Measurements from ENCODE around the gene KRTAP12-2. TPM values are rescaled to one million over a fixed set of nuclear protein-coding genes. Genes with fewer than 3 reads are reported as not detected.

Gene KRTAP12-2
- total RNA-seq, 3 donors from 2014 or later, result not detected

DNA sequence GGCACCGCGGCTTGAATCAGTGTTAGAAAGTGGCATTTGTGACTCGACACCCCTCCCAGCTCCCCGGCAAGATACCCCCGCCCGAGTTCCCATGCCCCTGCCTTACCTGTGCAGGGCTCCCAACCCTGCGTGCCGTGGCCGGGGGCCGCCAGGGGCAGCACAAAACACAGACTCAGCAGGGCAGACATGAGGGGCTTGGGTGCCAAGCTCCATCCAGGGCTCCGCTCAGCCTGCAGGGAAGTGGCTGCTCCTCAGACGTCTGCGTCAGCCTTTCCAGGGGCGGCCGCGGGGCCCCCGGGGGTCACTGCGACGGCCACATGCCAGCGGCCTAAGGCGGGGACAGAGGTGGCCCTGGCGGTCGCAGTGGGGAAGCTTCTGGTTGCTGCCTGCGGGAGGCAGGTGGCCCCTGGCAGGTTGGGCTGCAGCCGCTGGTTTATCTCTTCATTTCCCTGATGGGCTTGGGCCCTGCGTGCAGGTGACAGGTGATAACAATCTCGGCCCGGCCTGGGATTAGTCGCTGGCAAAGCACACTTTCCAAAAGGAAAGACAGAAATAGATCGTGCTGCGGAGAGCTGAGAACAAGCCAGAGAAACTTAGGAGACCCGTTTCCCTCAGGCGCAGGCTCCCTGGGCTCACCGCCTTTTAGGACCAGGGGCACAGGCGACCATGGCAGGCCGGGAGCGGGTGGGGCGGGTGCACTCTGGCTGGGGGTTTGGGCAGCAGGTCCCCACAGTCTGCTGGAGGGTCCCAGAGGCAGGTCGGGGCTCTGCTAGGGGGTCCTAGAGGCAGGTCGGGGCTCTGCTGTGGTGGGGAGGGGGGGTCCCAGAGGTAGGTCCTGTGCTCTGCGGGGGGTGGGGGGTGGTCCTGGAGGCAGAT lies 44.8 kb upstream of the KRTAP12-2 start, which contains the start of gene TSPEAR:
Gene TSPEAR (minus strand): TSS at position 246 of the 876 bp plus-strand sequence. CDS start 58 bp downstream, at position 188.
- intact Hi-C loops (cut with DNase I; ENCODE audit: low total_unique reads), result no loop called here
- Histone ChIP-seq H3K27me3 (peaks cover 5 to 88% of the 10 kb centered on the region in 2 donors), H3K27ac (no peak within 1 kb of the TSS), H3K36me3 (no peaks in the 10 kb centered on the region), H3K4me1 (peaks cover 0 to 13% of the 10 kb centered on the region in 2 donors), H3K4me3 (no peak within 1 kb of the TSS), H3K9me3 (no peaks in the 10 kb centered on the region)
- peak in 1 of 2 donors; percentile 50 for DNase-seq (ENCODE audit: low spot score in 2 of 2)
- TF ChIP-seq POLR2AphosphoS5 (IDR thresholded peaks at IDR 0.05) (no peak), POLR2A (IDR thresholded peaks at IDR 0.05) (no peak)
- TF ChIP-seq, protein P1, sequence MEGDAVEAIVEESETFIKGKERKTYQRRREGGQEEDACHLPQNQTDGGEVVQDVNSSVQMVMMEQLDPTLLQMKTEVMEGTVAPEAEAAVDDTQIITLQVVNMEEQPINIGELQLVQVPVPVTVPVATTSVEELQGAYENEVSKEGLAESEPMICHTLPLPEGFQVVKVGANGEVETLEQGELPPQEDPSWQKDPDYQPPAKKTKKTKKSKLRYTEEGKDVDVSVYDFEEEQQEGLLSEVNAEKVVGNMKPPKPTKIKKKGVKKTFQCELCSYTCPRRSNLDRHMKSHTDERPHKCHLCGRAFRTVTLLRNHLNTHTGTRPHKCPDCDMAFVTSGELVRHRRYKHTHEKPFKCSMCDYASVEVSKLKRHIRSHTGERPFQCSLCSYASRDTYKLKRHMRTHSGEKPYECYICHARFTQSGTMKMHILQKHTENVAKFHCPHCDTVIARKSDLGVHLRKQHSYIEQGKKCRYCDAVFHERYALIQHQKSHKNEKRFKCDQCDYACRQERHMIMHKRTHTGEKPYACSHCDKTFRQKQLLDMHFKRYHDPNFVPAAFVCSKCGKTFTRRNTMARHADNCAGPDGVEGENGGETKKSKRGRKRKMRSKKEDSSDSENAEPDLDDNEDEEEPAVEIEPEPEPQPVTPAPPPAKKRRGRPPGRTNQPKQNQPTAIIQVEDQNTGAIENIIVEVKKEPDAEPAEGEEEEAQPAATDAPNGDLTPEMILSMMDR (IDR thresholded peaks at IDR 0.05), result no peak

DNA sequence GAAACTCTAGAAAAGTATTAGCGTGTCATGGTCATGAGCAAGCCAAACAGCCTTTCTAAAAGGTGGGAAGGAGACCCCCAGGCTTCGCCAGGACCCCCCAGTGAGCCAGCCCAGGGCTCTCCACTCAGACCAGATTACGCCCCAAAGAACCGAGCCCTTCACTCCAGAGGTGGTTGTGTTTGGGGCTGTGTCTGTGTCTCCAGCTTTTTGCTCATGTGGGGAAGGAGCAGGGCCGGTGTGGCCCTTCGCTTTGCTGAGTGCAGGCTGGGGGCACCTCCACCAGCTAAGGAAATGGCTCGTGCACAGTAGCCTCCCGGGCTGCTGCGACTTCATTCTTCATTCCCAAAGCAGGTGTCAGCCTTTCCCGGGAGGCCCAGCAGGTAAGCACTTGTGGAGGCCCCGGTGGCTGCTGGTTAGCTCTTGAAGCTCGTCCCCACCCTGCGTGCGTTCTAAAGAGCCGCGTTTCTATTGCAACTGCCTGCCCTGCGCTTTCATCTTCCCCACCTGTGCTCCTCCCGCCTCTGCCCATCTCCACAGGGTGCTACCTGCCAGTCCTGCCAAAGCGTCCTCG lies 44.1 kb upstream of the KRTAP12-2 start:
- intact Hi-C loops (cut with DNase I; ENCODE audit: low total_unique reads), result no loop called here
- H3K9me3 ChIP-seq, result peaks cover 0 to 4% of the 10 kb centered on the region in 2 donors
- peaks cover 0 to 13% of the 10 kb centered on the region in 2 donors for H3K4me1 ChIP-seq
- H3K27me3 ChIP-seq, result peaks cover 5 to 95% of the 10 kb centered on the region in 2 donors
- TF ChIP-seq POLR2A (IDR thresholded peaks at IDR 0.05) (no peak), POLR2AphosphoS5 (IDR thresholded peaks at IDR 0.05) (no peak)
- TF ChIP-seq, protein P1 (IDR thresholded peaks at IDR 0.05), result no peak
- no peak for DNase-seq (ENCODE audit: low spot score in 2 of 2)
- no peaks in the 10 kb centered on the region for H3K36me3 ChIP-seq
- H3K4me3 ChIP-seq, result no peak overlapping the region
- H3K27ac ChIP-seq, result no peak overlapping the region

GRCh38 chr21:44710294-44710665 lies 43.6 kb upstream of the KRTAP12-2 start:
- peaks cover 0 to 13% of the 10 kb centered on the region in 2 donors for H3K4me1 ChIP-seq

GRCh38 chr21:44709426-44710293 lies 42.9 kb upstream of the KRTAP12-2 start:
- peaks cover 5 to 90% of the 10 kb centered on the region in 2 donors for H3K27me3 ChIP-seq
- intact Hi-C loops (cut with DNase I; ENCODE audit: low total_unique reads), result no loop called here

More at GRCh38 chr21:44710294-44710665, 43.6 kb upstream of the KRTAP12-2 start:
- Histone ChIP-seq H3K27ac (no peak overlapping the region), H3K36me3 (no peaks in the 10 kb centered on the region), H3K9me3 (peaks cover 0 to 5% of the 10 kb centered on the region in 2 donors), H3K27me3 (peaks cover 5 to 93% of the 10 kb centered on the region in 2 donors), H3K4me3 (peak overlapping the region in 1 of 3 donors; percentile 28)
- TF ChIP-seq, protein P1 (IDR thresholded peaks at IDR 0.05), result no peak
- TF ChIP-seq POLR2AphosphoS5 (IDR thresholded peaks at IDR 0.05) (no peak), POLR2A (IDR thresholded peaks at IDR 0.05) (no peak)
- no peak for DNase-seq (ENCODE audit: low spot score in 2 of 2)
- intact Hi-C loops (cut with DNase I; ENCODE audit: low total_unique reads), result no loop called here

More at GRCh38 chr21:44709426-44710293, 42.9 kb upstream of the KRTAP12-2 start:
- Histone ChIP-seq H3K4me3 (peak overlapping the region in 2 of 3 donors; percentile 11 to 28), H3K4me1 (peaks cover 0 to 13% of the 10 kb centered on the region in 2 donors), H3K27ac (no peak overlapping the region), H3K9me3 (peaks cover 0 to 5% of the 10 kb centered on the region in 2 donors), H3K36me3 (no peaks in the 10 kb centered on the region)
- peak in 1 of 2 donors; percentile 50 for DNase-seq (ENCODE audit: low spot score in 2 of 2)
- TF ChIP-seq, protein P1 (IDR thresholded peaks at IDR 0.05), result no peak
- TF ChIP-seq POLR2A (IDR thresholded peaks at IDR 0.05), result no peak
- TF ChIP-seq POLR2AphosphoS5 (IDR thresholded peaks at IDR 0.05), result no peak
